Measurements from ENCODE around the gene CEP41.

GRCh38 chr7:130441408-130441869 is 623 bp upstream of the CEP41 start:
- TF ChIP-seq, protein P1, sequence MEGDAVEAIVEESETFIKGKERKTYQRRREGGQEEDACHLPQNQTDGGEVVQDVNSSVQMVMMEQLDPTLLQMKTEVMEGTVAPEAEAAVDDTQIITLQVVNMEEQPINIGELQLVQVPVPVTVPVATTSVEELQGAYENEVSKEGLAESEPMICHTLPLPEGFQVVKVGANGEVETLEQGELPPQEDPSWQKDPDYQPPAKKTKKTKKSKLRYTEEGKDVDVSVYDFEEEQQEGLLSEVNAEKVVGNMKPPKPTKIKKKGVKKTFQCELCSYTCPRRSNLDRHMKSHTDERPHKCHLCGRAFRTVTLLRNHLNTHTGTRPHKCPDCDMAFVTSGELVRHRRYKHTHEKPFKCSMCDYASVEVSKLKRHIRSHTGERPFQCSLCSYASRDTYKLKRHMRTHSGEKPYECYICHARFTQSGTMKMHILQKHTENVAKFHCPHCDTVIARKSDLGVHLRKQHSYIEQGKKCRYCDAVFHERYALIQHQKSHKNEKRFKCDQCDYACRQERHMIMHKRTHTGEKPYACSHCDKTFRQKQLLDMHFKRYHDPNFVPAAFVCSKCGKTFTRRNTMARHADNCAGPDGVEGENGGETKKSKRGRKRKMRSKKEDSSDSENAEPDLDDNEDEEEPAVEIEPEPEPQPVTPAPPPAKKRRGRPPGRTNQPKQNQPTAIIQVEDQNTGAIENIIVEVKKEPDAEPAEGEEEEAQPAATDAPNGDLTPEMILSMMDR (IDR thresholded peaks at IDR 0.05) = no peak
- TF ChIP-seq POLR2A (IDR thresholded peaks at IDR 0.05) = no peak

All from Peyer's patch (tissue), 4 donors.